SU-DHL-6 (cell line): ENCODE measurements around the gene STARD8.

Experiments
- H2AFZ ChIP-seq: fragments of 200-600 bp; sonication (generic); 2 replicates; pipeline ENCODE4 v1.6.1; 2014; ENCODE audit warnings: low read depth, mild to moderate bottlenecking, moderate library complexity, mixed read lengths, antibody characterized with exemption, low read length; ENCODE audit not compliant: severe bottlenecking
- H3F3A ChIP-seq: fragments of 200-600 bp; shearing (Covaris generic); 2 replicates; pipeline ENCODE4 v1.6.0; 2016; ENCODE audit warnings: antibody characterized with exemption, mild to moderate bottlenecking; ENCODE audit not compliant: insufficient read depth
- H3K27ac ChIP-seq: fragments of 200-600 bp; sonication (generic); 2 replicates; pipeline ENCODE4 v1.5.1; 2016; ENCODE audit warnings: low read depth, mild to moderate bottlenecking, low read length, moderate library complexity, mixed read lengths
- H3K27me3 ChIP-seq: fragments of 200-600 bp; sonication (generic), shearing (Covaris generic); 2 replicates; pipeline ENCODE4 v1.6.0; 2014; ENCODE audit warnings: mild to moderate bottlenecking, low read length
- H3K36me3 ChIP-seq: fragments of 200-600 bp; sonication (generic); 2 replicates; pipeline ENCODE4 v1.6.1; 2014; ENCODE audit warnings: mild to moderate bottlenecking, low read length, mixed read lengths
- H3K4me2 ChIP-seq: fragments of 300-600, 200-600 bp; shearing (Covaris generic), sonication (generic); 2 replicates; pipeline ENCODE4 v1.6.0; 2014; ENCODE audit warnings: low read length, low read depth, mild to moderate bottlenecking; ENCODE audit not compliant: poor library complexity, severe bottlenecking
- H3K4me3 ChIP-seq: fragments of 200-600 bp; sonication (generic); 2 replicates; pipeline ENCODE4 v1.5.1; 2014; ENCODE audit warnings: antibody characterized with exemption, low read length, mild to moderate bottlenecking, mixed read lengths; ENCODE audit not compliant: insufficient read depth, poor library complexity, severe bottlenecking
- H3K79me2 ChIP-seq: fragments of 200-600 bp; sonication (generic); 2 replicates; pipeline ENCODE4 v1.6.1; 2014; ENCODE audit warnings: mild to moderate bottlenecking, low read length, moderate library complexity; ENCODE audit not compliant: insufficient read depth
- H3K9ac ChIP-seq: fragments of 200-600 bp; sonication (generic); 2 replicates; pipeline ENCODE4 v1.7.0; 2014; ENCODE audit warnings: mild to moderate bottlenecking, low read length
- H3K9me2 ChIP-seq: fragments of 200-600 bp; sonication (generic); replicated peaks from 2 replicates; pipeline ENCODE4 v1.6.1; 2014; ENCODE audit warnings: low read length; ENCODE audit not compliant: insufficient read depth
- H3K9me3 ChIP-seq: fragments of 200-600 bp; sonication (generic); 2 replicates; pipeline ENCODE4 v1.6.1; 2014; ENCODE audit warnings: low read length, mixed read lengths; ENCODE audit not compliant: insufficient read depth
- H4K20me1 ChIP-seq: fragments of 200-600 bp; sonication (generic); 2 replicates; pipeline ENCODE4 v1.6.1; 2014; ENCODE audit warnings: low read depth, mild to moderate bottlenecking, antibody characterized with exemption, low read length, moderate library complexity, mixed read lengths
- CTCF ChIP-seq: fragments of 200-600 bp; sonication (generic); IDR thresholded peaks from one replicate; pipeline ENCODE4 v1.5.1; 2017; ENCODE audit warnings: antibody characterized with exemption, mild to moderate bottlenecking, low read length, moderate library complexity; ENCODE audit not compliant: insufficient read depth, poor library complexity, severe bottlenecking
- EZH2phosphoT487 ChIP-seq: fragments of 200-600 bp; sonication (generic), shearing (Covaris generic); conservative IDR thresholded peaks from 2 replicates; pipeline ENCODE4 v1.6.1; 2018; ENCODE audit warnings: mild to moderate bottlenecking, antibody characterized with exemption, low read length, moderate library complexity, mixed read lengths

Gene STARD8

GRCh38 chrX:68671221-68671620 is 23.8 kb downstream of the STARD8 start:
- TF ChIP-seq EZH2phosphoT487: no peak
- no peak for TF ChIP-seq CTCF
- no peaks in the 10 kb centered on the region for H4K20me1 ChIP-seq
- no peaks in the 10 kb centered on the region for H3K9me3 ChIP-seq

GRCh38 chrX:68672581-68673318 is 25.3 kb downstream of the STARD8 start:
- Histone ChIP-seq H3K27me3 (no peaks in the 10 kb centered on the region), H3K36me3 (no peaks in the 10 kb centered on the region), H3K4me2 (no peak overlapping the region), H3K9me2 (no peaks in the 10 kb centered on the region), H3K27ac (no peak overlapping the region), H4K20me1 (no peaks in the 10 kb centered on the region), H3K4me3 (no peak overlapping the region), H3F3A (no peaks in the 10 kb centered on the region), H2AFZ (no peak overlapping the region), H3K9ac (no peak overlapping the region), H3K9me3 (no peaks in the 10 kb centered on the region), H3K79me2 (no peaks in the 10 kb centered on the region)
- no peak for TF ChIP-seq CTCF
- no peak for TF ChIP-seq EZH2phosphoT487

More at GRCh38 chrX:68671221-68671620, 23.8 kb downstream of the STARD8 start:
- Histone ChIP-seq H3K4me3 (no peak overlapping the region), H3K36me3 (no peaks in the 10 kb centered on the region), H3K27me3 (no peaks in the 10 kb centered on the region), H3K9me2 (no peaks in the 10 kb centered on the region), H3K27ac (no peak overlapping the region), H3F3A (no peaks in the 10 kb centered on the region), H3K9ac (no peak overlapping the region), H2AFZ (no peak overlapping the region), H3K4me2 (no peak overlapping the region), H3K79me2 (no peaks in the 10 kb centered on the region)

- Histone ChIP-seq H3K36me3 (no peaks in the 10 kb centered on the region), H3K4me2 (no peak overlapping the region), H3K4me3 (no peak overlapping the region), H3K9me3 (no peaks in the 10 kb centered on the region), H3F3A (no peaks in the 10 kb centered on the region), H3K9ac (no peak overlapping the region), H3K27me3 (no peaks in the 10 kb centered on the region), H3K79me2 (no peaks in the 10 kb centered on the region), H4K20me1 (no peaks in the 10 kb centered on the region), H2AFZ (no peak overlapping the region), H3K9me2 (no peaks in the 10 kb centered on the region), H3K27ac (no peak overlapping the region)
- TF ChIP-seq EZH2phosphoT487: no peak
- no peak for TF ChIP-seq CTCF
These were observed 28.1 kb downstream of the STARD8 start for GRCh38 chrX:68675571-68675970.
